HG02938 (cell line): ENCODE results near the gene SMCO2.

ENCODE experiments used
- ATAC-seq: cut with Tn5 transposase; IDR thresholded peaks from one replicate; pipeline ENCODE4 v1.9.1; 2021; ENCODE audit warnings: mild to moderate bottlenecking, moderate library complexity; ENCODE audit not compliant: unreplicated experiment

SMCO2 gene

DNA sequence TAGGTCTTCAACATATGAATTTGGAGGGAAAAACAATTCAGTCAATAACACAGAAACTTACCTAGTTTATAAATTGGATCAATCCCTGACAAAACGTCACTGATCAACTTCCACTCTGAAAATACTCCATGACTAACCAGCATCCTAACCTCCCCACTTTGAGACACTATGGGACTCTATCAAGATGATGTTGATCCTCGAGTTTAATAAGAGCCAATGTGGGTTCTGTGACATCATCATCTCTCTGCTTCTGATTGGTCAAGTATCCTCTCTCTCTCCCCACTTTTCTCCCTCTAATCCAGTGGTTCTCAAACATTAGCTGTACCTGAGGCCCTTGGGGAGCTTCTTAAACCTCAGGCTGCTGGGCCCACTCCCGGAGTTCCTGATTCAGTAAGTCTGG lies at the start of gene SMCO2:
SMCO2 (plus strand) TSS at position 301 of the 400 bp plus-strand sequence. CDS start 23,896 bp downstream, outside the sequence.
- ATAC-seq, result no peak

DNA sequence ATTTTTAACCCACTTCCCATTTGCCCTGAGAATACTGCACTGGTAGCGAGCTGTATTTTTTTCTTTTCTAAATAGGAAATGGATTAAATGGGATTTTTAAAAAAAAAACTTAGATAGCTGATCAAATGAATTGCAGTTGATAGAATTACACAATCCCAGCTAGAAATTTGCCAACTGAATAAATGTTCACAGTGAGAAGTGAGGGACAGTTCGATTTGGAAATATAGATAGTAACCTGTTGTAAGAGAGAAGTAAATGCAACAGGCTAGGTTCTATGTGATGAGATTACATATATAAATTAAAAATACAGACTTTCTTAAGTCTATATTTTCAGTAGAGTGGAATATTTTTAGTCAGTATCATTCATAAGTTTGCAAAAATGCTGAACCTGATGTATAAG lies 48.1 kb upstream of the SMCO2 start:
- ATAC-seq, result no peak

DNA sequence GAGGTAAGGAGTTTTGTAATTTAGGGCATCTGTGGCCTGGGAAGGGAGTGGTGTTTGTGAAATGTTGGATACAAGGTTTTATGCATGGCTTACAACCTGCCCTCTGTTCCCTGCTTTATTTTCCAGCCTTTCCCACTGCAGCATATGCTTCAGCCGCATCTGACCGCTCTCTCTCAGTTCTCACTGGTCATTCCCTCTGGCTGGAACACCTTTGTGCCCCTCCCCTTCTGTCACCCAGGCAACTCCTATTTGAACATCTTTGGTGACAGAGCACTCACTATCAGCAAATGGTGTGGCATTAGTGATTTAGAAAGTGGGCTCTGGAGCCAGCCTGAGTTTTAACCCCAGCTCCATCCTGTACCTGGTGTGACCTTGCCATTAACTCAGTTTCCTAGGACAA lies 47.5 kb upstream of the SMCO2 start:
- no peak for ATAC-seq

DNA sequence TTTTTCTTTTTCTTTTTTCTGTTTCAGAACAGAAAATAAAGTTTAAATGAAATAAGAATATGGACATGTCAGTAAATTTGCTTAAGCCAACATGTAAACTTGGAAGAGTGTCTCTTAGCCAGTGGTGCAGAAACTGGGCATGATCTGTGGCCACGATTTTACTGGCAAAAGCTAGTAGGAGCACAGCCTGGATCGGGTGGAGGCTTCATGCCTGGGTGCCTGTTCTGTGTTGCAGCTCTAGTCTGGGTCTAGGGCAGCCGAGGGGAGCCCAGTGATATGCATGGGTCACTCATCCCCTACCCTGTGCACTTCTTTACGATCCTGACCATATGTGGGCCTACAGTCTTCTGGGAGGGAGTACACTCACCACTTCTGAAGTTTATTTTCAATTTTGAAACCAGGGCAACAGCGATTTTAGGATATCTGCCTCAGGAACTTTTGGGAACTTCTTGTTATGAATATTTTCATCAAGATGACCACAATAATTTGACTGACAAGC lies 45.6 kb upstream of the SMCO2 start:
- no peak for ATAC-seq

DNA sequence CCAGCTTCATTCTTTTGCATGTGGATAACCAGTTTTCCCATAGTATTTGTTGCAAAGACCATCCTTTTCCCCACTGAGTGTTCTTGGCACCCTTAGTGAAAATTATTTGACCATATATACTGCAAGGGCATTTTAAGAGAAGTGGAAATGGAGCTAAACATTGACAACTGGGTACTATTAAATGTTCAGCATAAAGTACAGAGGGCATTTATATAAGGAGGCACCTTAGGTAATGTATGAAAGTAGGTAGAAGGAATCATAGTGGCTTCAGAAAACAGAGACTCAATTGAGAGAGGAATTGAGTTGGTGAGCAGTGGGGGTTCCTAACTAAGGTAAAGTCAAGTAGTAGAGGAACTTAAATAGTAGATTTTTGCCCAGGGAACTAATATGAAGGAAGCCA lies 34.5 kb upstream of the SMCO2 start:
- ATAC-seq, result no peak

DNA sequence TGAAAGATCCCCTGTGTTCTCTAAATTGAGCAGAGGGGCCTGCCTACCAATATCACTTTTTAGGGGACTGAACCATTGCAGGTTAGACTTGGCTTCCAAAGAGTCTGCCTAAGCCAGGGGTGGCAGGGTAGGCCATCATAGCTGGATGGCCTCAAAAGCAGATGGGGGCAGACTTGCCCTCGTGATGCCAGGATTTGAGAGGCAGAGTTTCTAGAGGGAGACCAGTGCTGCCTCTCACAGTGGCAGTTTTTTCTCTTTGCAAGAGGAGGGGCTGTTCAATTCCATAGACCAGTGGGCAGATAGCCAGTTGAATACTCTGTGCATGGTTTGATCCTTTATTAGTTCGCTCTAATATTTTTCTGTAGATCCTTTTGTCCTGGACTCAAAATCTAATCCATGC lies 23.8 kb upstream of the SMCO2 start:
- no peak for ATAC-seq

DNA sequence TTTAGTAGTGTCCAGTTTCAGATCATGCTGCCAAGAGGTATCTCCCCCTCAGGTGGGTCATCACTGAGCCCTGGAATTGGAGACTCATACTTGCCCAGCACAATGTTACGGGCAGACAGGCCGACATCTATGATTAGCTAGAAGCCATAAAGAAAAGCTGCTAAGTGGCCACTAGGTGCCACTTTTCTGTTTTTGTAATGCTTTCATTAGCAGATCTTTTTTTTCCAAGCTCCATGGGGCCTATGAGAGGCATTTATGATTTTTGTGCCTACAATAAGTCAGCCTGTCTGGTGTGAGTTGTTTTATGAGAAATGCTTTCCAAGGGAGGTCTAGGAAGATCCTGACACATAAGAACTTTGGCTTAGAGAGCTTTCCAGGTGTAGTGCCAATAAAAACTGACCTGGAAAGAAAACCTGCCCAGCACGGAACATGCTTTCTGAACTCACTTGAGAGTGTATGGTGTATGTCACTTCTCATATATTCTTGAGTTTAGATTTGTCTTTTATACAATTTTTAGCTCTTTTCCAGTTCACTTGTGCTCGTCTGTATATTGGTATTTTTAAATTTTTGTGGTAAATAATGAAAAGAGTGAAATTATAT lies 21.8 kb upstream of the SMCO2 start:
- ATAC-seq, result no peak

DNA sequence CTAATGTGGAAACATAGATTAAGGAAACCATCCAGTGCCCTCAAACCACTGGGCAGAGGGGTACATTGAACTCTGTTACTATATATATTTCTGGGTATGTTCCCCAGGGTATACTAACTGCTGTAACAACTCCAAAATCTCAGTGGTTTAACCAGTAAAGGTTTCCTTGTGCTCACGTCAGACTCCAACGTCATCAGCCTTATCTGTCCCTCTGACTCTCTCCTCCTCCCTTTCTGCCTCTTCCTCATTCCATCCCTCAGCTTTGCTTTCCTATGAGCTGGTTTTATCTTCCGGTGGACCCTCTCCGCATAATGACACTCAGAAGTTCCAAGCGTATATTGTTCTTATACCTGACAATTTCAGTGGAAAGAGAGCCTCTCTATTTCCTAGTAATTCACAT lies 21.2 kb upstream of the SMCO2 start:
- ATAC-seq, result no peak

DNA sequence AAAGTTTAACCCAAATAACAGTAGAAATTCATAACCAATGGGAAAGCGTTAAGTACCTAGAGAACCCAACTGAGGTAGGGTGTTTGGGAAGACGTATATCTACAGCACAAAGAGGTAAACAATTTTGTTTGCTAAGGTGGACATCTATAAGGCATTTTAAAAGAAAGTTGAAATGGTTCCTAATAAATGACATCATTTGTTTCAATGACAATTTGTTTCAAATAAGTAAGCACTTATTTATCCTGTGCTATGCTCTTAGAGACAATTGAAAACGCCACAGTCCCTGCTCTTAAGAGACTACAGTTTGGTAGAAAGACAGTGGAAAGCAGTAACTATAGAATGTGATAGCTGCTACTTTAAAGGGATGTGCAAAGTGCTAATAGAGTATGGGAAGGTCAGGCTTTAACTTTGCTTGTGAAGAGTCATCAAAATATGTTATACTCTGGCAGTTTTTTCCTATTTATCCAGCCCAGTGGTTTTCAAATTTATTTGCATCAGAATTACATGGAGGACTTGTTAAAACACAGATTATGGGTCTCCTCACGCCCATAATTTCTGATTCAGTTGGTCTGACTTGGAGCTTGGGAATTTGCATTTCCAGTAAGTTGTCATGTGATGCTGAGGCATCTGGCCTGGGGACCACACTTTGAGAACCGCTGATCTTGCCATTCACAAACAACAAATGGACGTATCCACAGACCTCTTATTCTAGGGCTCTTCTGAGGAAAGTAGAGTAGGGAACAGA lies 19.6 kb upstream of the SMCO2 start:
- no peak for ATAC-seq

DNA sequence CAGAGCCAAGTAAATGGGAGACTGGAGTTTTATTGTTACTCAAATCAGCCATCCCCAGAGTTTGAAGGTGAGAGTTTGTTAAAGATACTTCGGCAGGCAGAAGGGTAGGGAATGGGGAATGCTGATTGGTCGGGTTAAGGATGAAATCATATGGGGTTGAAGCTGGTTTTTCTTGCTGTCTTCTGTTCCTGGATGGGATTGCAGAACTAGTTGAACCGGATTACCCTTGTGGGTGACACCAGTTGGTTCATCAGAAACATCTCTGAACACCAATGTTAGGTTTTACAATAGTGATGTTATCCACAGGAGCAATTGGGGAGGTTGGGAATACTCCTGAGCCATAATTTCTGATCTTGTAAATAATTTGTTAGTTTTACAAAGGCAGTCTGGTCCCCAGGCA lies 18.7 kb upstream of the SMCO2 start:
- no peak for ATAC-seq

DNA sequence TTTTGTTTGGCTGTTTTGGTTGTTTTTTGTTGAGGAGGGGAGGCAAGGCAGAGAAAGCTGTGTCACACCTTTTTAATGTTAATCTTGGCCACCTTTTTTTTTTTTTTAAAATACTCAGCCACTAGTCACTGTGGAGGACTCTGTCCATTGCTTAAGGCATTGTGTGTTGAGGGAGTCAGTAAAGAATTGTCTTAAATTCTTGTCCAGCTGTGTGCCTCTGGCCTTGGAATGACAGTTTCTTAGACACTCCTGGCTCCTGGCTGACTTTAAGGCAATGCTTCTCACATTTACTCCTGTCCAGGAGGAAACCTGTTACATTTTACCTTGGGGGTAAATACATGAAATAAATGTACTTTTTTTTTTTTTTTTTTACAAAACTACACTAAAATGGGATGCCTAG lies 18.1 kb upstream of the SMCO2 start:
- ATAC-seq, result no peak

DNA sequence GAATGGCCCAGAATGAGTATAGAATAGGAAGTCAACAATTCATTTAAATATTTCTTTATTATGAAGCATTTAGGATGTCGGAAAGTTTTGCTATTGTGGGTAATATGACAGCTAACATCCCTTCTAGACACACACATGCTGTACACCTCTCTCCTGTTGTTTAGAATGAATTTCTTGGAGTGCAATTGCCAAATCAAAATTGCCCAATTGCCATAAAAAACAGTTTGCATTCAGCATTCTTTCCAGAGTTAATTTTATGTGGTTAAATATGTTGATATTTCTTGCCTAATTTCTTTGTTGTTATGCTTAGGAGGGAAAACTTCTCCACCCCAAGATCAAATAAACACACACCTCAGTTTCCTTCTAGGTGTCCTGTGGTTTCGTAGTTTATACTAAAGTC lies 16.9 kb upstream of the SMCO2 start:
- ATAC-seq, result no peak

DNA sequence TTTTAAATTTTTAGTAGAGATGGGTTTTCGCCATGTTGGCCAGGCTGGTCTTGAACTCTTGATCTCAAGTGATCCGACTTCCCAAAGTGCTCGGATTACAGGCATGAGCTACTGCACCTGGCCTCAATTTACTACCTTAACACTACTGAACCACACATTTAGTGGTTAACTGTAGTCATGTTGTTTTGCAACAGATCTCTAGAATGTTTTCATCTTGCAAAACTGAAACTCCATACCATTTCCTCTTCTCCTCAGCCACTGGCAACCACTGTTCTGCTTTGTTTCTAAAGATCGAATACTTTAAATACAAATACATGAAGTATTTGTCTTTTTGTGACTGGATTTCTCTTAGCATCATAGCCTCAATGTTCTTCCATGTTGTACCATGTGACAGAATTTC lies 15.4 kb upstream of the SMCO2 start:
- ATAC-seq, result no peak

DNA sequence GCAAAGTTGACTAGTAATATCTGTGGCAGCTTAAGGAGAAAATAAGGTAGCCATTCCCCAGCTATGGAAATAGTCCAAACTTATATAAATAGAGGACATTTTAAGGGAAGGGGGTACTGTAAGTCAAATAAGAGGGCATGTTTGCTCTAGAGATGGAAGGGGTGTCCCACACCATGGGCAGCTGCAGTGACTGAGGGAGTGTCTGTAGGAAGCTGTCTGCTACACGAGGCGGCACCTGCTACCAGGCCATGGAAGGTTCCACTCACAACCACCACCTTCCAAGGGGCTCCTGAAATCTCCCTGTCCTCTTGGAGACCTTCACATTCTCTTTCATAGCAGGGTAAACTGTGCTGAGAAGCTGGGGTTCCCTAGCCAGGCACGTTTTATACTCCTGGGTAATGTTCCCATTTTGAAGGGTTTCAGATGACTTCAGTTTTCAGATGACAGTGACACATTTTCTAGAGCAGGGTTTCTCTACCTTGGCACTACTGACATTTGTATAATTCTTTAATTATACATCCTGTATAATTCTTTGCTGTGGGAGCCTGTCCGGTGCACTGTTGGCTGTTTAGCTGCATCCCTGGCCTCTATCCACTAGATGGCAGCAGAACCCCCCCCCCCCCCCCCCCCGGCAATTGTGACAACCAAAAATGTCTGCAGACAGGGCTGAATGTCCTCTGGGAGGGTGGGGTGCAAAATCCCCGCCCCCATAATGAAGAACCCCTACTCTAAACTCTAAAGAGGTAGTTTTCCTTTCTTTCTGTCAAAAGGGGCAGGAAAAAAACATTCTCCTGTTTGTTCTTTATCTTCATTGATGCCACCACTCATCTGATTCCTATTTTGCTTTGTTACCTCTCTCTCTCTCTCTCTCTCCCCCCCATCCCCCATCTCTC lies 11.6 kb upstream of the SMCO2 start:
- ATAC-seq, result no peak

DNA sequence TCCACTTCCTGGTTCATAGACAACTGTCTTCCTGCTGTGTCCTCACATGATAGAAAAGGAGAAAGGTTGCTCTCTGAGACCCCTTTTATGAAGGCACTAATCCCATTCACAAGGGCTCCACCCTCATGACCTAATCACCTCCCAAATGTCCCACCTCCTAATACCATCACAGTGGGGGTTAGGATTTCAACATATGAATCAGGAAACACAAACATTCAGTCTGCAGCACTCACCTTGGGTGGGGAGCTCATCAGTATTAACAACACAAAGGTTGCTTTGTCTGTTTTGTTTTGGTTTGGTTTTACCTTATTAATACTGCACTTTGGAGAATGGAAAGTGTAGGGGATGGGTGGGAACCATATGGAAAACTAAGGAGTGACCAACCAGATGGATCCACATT lies 10.5 kb upstream of the SMCO2 start:
- ATAC-seq, result no peak

DNA sequence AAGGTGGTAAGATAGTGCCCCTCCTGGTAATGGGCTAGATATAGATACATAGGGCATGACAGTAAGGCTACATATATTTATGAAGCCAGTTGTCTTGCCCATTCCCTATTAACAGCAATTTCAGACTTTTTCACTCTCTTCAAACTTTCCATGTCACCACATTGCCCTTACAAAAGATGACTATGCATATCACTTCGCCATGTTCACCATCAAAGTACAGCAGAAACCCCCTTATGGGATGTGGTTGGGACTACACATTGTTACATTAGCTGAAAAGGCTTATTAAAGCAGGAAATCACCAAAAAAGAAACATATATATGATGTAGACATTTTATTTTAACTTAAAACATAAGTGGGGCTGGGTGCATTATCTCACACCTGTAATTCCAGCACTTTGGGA lies 9.8 kb upstream of the SMCO2 start:
- no peak for ATAC-seq

DNA sequence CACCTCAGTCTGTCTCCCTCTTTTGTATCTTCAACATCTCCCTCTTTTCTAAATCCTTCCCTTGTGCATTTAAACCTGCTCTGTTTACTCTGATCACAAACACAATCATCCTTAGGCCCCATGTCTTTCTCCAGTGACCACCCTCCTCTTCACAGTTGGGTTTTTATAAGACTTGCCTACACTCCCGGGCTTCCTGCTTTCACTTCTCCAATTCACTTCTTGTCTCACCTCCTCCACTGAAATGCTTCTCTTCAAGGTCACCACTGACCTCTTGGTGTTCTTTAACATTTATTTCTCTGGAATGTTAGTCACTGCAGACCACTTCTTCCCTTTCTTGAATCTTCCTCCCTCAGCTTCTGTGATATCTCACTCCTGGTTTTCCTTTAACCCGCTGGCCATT lies 8.7 kb upstream of the SMCO2 start:
- no peak for ATAC-seq

DNA sequence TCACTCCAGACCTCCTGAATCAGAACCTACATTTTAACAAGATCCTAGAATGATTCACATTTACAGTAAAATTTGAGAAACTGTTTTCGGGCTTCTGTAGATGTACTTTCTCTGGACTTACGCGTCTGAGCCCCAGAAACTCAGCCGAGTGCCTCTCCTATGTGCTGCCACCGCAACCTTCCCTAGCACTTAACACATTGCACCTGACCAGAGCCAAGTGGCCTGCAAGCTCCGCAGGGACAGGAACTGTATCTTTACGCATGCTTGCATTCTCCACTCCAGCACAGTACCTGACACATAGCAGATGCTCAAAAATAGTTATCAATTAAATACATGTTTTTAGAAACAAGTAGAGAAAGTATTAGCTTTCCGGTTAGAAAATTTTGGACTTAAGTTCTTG lies 1.2 kb downstream of the SMCO2 start:
- ATAC-seq, result no peak

DNA sequence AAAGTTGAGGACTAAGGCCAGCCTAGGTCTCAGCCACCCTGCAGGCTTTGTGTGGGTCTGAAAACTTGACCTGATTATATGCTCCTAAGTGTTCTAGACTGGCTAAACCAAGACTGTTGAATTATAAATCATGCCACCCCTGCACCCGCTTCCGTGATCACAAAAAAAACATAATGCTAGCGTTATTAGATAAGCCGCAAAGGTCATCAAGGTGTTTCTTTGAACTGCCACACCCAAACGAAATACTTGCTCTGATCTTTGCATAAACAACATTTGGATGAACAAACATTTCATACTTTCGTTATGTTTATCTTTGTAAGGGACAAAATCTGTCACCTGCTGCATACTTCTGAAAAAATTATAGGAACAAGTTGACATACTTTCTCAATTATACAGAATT lies 2.5 kb downstream of the SMCO2 start:
- ATAC-seq, result no peak

DNA sequence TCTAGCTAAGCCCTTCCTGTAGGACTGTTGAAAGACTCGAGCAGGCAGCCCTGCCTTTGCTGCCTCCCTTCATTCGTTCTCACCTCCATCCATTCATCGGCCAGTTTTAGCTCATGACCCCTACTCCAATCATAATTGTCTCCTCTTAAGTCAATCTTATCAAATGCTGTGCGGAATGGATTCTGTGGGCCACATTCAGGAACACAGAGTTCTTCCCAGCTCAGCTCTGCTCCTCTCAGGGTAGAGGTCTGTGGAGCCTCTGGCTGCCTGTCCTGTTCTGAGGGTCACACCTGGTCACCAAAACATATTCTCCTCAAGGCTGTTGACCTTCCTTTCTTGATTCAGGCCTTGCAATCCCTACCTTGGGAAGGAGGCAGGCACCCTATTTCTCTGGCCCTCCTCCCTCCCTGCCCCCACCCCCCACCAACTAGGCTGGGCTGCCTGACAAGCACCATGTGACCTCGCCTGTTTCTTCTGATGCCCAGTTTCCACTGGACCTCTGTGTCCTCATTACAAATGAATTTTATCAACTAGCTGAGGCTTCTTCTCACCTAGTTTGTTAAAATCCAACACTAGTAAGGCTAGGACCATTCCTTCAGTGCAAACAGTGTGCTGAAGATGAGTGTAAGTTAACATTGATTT lies 3.5 kb downstream of the SMCO2 start:
- ATAC-seq, result no peak
